WTC11 (cell line): ENCODE results near the gene PTX4.

Source experiments
- TF ChIP-seq, protein P1 (sequence below): fragments of 200-600 bp; IDR thresholded peaks from 2 replicates; pipeline ENCODE4 v1.8.0; 2022; ENCODE audit warnings: antibody characterized with exemption
- TF ChIP-seq, protein P2 (sequence below): sonication (generic); formaldehyde crosslinking; IDR thresholded peaks from 2 replicates; pipeline ENCODE4 v1.8.1; 2022; ENCODE audit warnings: mild to moderate bottlenecking, missing genetic modification reagents, moderate library complexity, borderline replicate concordance

DNA sequence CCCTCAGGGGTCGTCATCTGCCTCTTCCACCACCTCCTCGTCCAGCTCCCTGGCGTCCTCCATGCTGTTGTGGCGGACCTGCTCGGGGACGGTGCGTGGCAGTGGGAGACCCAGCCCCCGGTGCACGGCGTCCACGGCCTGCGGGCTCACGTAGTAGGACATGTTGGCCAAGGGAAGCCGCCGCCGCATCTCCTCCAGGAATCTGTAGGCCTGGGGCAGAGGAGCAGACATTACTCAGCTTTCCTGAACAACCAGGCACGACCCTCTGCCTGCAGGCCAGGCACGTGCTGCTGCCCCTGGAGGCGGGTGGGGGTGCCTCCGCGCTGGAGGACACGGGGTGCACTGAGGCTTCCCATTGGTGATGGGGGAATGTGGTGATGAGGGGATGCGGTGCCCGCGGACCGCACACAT is 22.2 kb upstream of the PTX4 start:
- TF ChIP-seq, protein P1, sequence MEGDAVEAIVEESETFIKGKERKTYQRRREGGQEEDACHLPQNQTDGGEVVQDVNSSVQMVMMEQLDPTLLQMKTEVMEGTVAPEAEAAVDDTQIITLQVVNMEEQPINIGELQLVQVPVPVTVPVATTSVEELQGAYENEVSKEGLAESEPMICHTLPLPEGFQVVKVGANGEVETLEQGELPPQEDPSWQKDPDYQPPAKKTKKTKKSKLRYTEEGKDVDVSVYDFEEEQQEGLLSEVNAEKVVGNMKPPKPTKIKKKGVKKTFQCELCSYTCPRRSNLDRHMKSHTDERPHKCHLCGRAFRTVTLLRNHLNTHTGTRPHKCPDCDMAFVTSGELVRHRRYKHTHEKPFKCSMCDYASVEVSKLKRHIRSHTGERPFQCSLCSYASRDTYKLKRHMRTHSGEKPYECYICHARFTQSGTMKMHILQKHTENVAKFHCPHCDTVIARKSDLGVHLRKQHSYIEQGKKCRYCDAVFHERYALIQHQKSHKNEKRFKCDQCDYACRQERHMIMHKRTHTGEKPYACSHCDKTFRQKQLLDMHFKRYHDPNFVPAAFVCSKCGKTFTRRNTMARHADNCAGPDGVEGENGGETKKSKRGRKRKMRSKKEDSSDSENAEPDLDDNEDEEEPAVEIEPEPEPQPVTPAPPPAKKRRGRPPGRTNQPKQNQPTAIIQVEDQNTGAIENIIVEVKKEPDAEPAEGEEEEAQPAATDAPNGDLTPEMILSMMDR, result no peak
- TF ChIP-seq, protein P2, sequence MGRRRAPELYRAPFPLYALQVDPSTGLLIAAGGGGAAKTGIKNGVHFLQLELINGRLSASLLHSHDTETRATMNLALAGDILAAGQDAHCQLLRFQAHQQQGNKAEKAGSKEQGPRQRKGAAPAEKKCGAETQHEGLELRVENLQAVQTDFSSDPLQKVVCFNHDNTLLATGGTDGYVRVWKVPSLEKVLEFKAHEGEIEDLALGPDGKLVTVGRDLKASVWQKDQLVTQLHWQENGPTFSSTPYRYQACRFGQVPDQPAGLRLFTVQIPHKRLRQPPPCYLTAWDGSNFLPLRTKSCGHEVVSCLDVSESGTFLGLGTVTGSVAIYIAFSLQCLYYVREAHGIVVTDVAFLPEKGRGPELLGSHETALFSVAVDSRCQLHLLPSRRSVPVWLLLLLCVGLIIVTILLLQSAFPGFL (CRISPR knock-in tag), result no peak
